Ascending aorta (tissue), 2 donors: ENCODE data around the gene NUDT8. TPM values are rescaled to one million over a fixed set of nuclear protein-coding genes. Genes with fewer than 3 reads are reported as not detected.

Source experiments
- DNase-seq, 2 donors: peaks; one replicate each; pipeline ENCODE4 v3.0.0-alpha.2; 2019; ENCODE audit warnings: low spot score in 2 of 2
- H3K27ac ChIP-seq, 2 donors: fragments of 200-600 bp; sonication (generic); one replicate each; pipeline ENCODE4 v1.5.1; 2016 to 2017; ENCODE audit warnings: mild to moderate bottlenecking in 1 of 2
- H3K27me3 ChIP-seq: fragments of 200-600 bp; sonication (generic); one replicate; pipeline ENCODE4 v1.5.1; 2017
- H3K36me3 ChIP-seq, 2 donors: fragments of 200-600 bp; sonication (generic); one replicate each; pipeline ENCODE4 v1.5.1; 2016
- H3K4me1 ChIP-seq, 2 donors: fragments of 200-600 bp; sonication (generic); one replicate each; pipeline ENCODE4 v1.5.1; 2016 to 2017; ENCODE audit warnings: mild to moderate bottlenecking in 1 of 2
- H3K4me3 ChIP-seq, 2 donors: fragments of 200-600 bp; sonication (generic); one replicate each; pipeline ENCODE4 v1.5.1; 2016 to 2017; ENCODE audit warnings: mild to moderate bottlenecking in 1 of 2
- H3K9me3 ChIP-seq, 2 donors: fragments of 200-600 bp; sonication (generic); one replicate each; pipeline ENCODE4 v1.5.1; 2016
- CTCF ChIP-seq, 3 experiments: fragments of 200-600 bp in 2 of 3; fragments of 450-650 bp in 1 of 3; sonication (generic) in 2 of 3; IDR thresholded peaks; one replicate each; pipeline ENCODE4 v1.5.1; 2016 to 2019; ENCODE audit warnings: antibody characterized with exemption in 3 of 3, mild to moderate bottlenecking in 1 of 3, moderate library complexity in 1 of 3
- intact Hi-C: fragments of 100-400 bp; cut with DNase I; formaldehyde crosslinking; loops from one replicate; pipeline ENCODE4 v1.15.1; 2023
- total RNA-seq: library from RNA; depleted of rRNA; stranded (reverse); fragments of >200 nt; gene quantifications from one replicate; pipeline ENCODE4 v1.1.0, GENCODE V29; 2016

NUDT8 gene
- total RNA-seq, 1 donor from 2014 or later: 23.4 TPM

- Histone ChIP-seq H3K9me3 (no peaks in the 10 kb centered on the region), H3K36me3 (no peaks in the 10 kb centered on the region), H3K4me1 (peaks cover 0 to 9% of the 10 kb centered on the region in 2 donors), H3K27me3 (no peaks in the 10 kb centered on the region), H3K4me3 (no peak overlapping the region), H3K27ac (peak overlapping the region in 1 of 2 donors; percentile 72)
- DNase-seq: no peak
- TF ChIP-seq CTCF (IDR thresholded peaks at IDR 0.05): no peak
- intact Hi-C loops: loop anchor here (5.0 kb wide), 1 partner anchor 74 kb away; the partner anchor contains the start of gene GSTP1
These were observed 26.7 kb upstream of the NUDT8 start for GRCh38 chr11:67656278-67656922.

GRCh38 chr11:67654225-67654624 lies 24.5 kb upstream of the NUDT8 start:
- no peak for DNase-seq

GRCh38 chr11:67652965-67653845 lies 23.5 kb upstream of the NUDT8 start:
- DNase-seq: no peak
- TF ChIP-seq CTCF (IDR thresholded peaks at IDR 0.05): no peak
- Histone ChIP-seq H3K4me1 (peaks cover 0 to 9% of the 10 kb centered on the region in 2 donors), H3K27ac (no peak overlapping the region), H3K27me3 (no peaks in the 10 kb centered on the region), H3K36me3 (no peaks in the 10 kb centered on the region), H3K4me3 (no peak overlapping the region), H3K9me3 (no peaks in the 10 kb centered on the region)
- intact Hi-C loops: no loop called here

More at GRCh38 chr11:67654225-67654624, 24.5 kb upstream of the NUDT8 start:
- no peak for TF ChIP-seq CTCF (IDR thresholded peaks at IDR 0.05)
- H3K4me3 ChIP-seq: no peak overlapping the region
- H3K27ac ChIP-seq: no peak overlapping the region
- intact Hi-C loops: no loop called here
- no peaks in the 10 kb centered on the region for H3K9me3 ChIP-seq
- no peaks in the 10 kb centered on the region for H3K36me3 ChIP-seq
- peaks cover 0 to 9% of the 10 kb centered on the region in 2 donors for H3K4me1 ChIP-seq
- no peaks in the 10 kb centered on the region for H3K27me3 ChIP-seq

- Histone ChIP-seq H3K9me3 (no peaks in the 10 kb centered on the region), H3K4me3 (no peak overlapping the region), H3K4me1 (peaks cover 0 to 3% of the 10 kb centered on the region in 2 donors), H3K27me3 (peaks cover 2% of the 10 kb centered on the region), H3K36me3 (no peaks in the 10 kb centered on the region), H3K27ac (no peak overlapping the region)
- intact Hi-C loops: no loop called here
- no peak for DNase-seq
- no peak for TF ChIP-seq CTCF (IDR thresholded peaks at IDR 0.05)
These were observed 22.4 kb upstream of the NUDT8 start for GRCh38 chr11:67651976-67652781.

GRCh38 chr11:67649634-67650510 lies 20.1 kb upstream of the NUDT8 start:
- Histone ChIP-seq H3K9me3 (no peaks in the 10 kb centered on the region), H3K27ac (no peak overlapping the region)
- TF ChIP-seq CTCF (IDR thresholded peaks at IDR 0.05): no peak

More at GRCh38 chr11:67649634-67650510, 20.1 kb upstream of the NUDT8 start:
- intact Hi-C loops: no loop called here
- no peak for DNase-seq
- Histone ChIP-seq H3K27me3 (peaks cover 4% of the 10 kb centered on the region), H3K4me3 (peak overlapping the region in 1 of 2 donors; percentile 26), H3K36me3 (no peaks in the 10 kb centered on the region), H3K4me1 (no peaks in the 10 kb centered on the region)
